Keratinocyte (primary cell): ENCODE results near the gene DFFA.

ENCODE experiments used
- EZH2 ChIP-seq: IDR thresholded peaks from one replicate; pipeline ENCODE4 v1.6.1; 2012; ENCODE audit warnings: inconsistent platforms, mild to moderate bottlenecking, low read length, moderate library complexity
- TF ChIP-seq, protein P1 (sequence below), 3 experiments: IDR thresholded peaks in 1 of 3; conservative IDR thresholded peaks in 1 of 3; optimal IDR thresholded peaks in 1 of 3; 2 replicates in 2 of 3; 3 replicates in 1 of 3; pipeline versions ENCODE3 to v1.5.1; 2011; ENCODE audit warnings: low read length in 3 of 3, mild to moderate bottlenecking in 3 of 3, moderate library complexity in 2 of 3, control low read depth in 1 of 3, inconsistent platforms in 1 of 3; ENCODE audit not compliant: insufficient read depth in 2 of 3; ENCODE audit errors: extremely low read depth in 1 of 3

GRCh38 chr1:10508511-10508951, 36.2 kb upstream of the DFFA start:
- TF ChIP-seq, protein P1, sequence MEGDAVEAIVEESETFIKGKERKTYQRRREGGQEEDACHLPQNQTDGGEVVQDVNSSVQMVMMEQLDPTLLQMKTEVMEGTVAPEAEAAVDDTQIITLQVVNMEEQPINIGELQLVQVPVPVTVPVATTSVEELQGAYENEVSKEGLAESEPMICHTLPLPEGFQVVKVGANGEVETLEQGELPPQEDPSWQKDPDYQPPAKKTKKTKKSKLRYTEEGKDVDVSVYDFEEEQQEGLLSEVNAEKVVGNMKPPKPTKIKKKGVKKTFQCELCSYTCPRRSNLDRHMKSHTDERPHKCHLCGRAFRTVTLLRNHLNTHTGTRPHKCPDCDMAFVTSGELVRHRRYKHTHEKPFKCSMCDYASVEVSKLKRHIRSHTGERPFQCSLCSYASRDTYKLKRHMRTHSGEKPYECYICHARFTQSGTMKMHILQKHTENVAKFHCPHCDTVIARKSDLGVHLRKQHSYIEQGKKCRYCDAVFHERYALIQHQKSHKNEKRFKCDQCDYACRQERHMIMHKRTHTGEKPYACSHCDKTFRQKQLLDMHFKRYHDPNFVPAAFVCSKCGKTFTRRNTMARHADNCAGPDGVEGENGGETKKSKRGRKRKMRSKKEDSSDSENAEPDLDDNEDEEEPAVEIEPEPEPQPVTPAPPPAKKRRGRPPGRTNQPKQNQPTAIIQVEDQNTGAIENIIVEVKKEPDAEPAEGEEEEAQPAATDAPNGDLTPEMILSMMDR (optimal IDR thresholded peaks at IDR 0.05 in 1 of 3, IDR thresholded peaks at IDR 0.05 in 1 of 3, conservative IDR thresholded peaks at IDR 0.05 in 1 of 3; ENCODE audit: extremely low read depth in 1 of 3, insufficient read depth in 2 of 3, low read length in 3 of 3), result no peak
- TF ChIP-seq EZH2, result no peak
